Transverse colon (tissue), 4 donors: ENCODE measurements around the gene LMTK3. TPM values are rescaled to one million over a fixed set of nuclear protein-coding genes. Genes with fewer than 3 reads are reported as not detected.

Source experiments
- DNase-seq: peaks from one replicate; pipeline ENCODE4 v3.0.0-alpha.2; 2019
- H3K27ac ChIP-seq, 4 donors: fragments of 200-600 bp; sonication (generic); 2 replicates each; pipeline ENCODE4 v1.5.1; 2016 to 2018; ENCODE audit warnings: inconsistent platforms in 4 of 4
- H3K27me3 ChIP-seq: fragments of 200-600 bp; sonication (generic); 2 replicates; pipeline ENCODE4 v1.5.1; 2017; ENCODE audit warnings: inconsistent platforms
- H3K36me3 ChIP-seq, 4 donors: fragments of 200-600 bp; sonication (generic); 2 replicates each; pipeline ENCODE4 v1.5.1; 2017 to 2019; ENCODE audit warnings: inconsistent platforms in 4 of 4
- H3K4me1 ChIP-seq, 4 donors: fragments of 200-600 bp; sonication (generic); 2 replicates each; pipeline ENCODE4 v1.5.1; 2017 to 2020; ENCODE audit warnings: inconsistent platforms in 4 of 4
- H3K4me3 ChIP-seq, 4 donors: fragments of 200-600 bp; sonication (generic); 1 replicate in 1 of 4; 2 replicates in 3 of 4; pipeline versions ENCODE4 v1.5.1 to v1.6.1; 2017 to 2019; ENCODE audit warnings: inconsistent platforms in 4 of 4
- H3K9me3 ChIP-seq, 2 donors: fragments of 200-600 bp; sonication (generic); 2 replicates each; pipeline ENCODE4 v1.5.1; 2017 to 2019; ENCODE audit warnings: inconsistent platforms in 2 of 2
- CTCF ChIP-seq, 5 experiments: fragments of 200-600 bp in 3 of 5; fragments of 450-650 bp in 2 of 5; sonication (generic) in 3 of 5; IDR thresholded peaks; 1 replicate in 2 of 5; 2 replicates in 3 of 5; pipeline ENCODE4 v1.5.1; 2016 to 2017; ENCODE audit warnings: antibody characterized with exemption in 5 of 5, inconsistent platforms in 3 of 5, mild to moderate bottlenecking in 2 of 5, moderate library complexity in 1 of 5
- EP300 ChIP-seq: sonication (generic); formaldehyde crosslinking; IDR thresholded peaks from one replicate; pipeline ENCODE4 v1.6.1; 2017; ENCODE audit warnings: antibody characterized with exemption, low read depth
- POLR2A ChIP-seq: fragments of 450-650 bp; IDR thresholded peaks from one replicate; pipeline ENCODE4 v1.6.1; 2016; ENCODE audit warnings: antibody characterized with exemption, mild to moderate bottlenecking, moderate library complexity
- POLR2AphosphoS5 ChIP-seq, 3 donors: sonication (generic); formaldehyde crosslinking; IDR thresholded peaks; one replicate each; pipeline ENCODE4 v1.6.1; 2016; ENCODE audit warnings: antibody characterized with exemption in 3 of 3
- WGBS, 2 donors: methylation state at CpG; one replicate each; pipeline ENCODE4 v1.1.5; 2018; ENCODE audit warnings: low coverage in 1 of 2; 5-methylcytosine and 5-hydroxymethylcytosine counted together
- in situ Hi-C, 4 donors: fragments of 200-750 bp; cut with MboI; loops; one replicate each; pipeline versions ENCODE4 v1.15.0 to v1.15.1; 2017; ENCODE audit warnings: low sequenced_read_pairs in 3 of 4, low pct_ligation_motif_present in 1 of 4, low pct_unique_long_range_greater_than_20kb in 1 of 4
- intact Hi-C: fragments of 100-400 bp; cut with DNase I; formaldehyde crosslinking; loops from one replicate; pipeline ENCODE4 v1.15.1; 2023; ENCODE audit warnings: low total_unique reads
- total RNA-seq, 4 donors: library from RNA; depleted of rRNA; stranded (reverse); fragments of >200 nt; gene quantifications; one replicate each; pipeline ENCODE4 v1.1.0, GENCODE V29; 2016

The LMTK3 gene
- total RNA-seq, 4 donors from 2014 or later = 0.68 to 2.4 (median 1.1) TPM; not detected in 1

DNA sequence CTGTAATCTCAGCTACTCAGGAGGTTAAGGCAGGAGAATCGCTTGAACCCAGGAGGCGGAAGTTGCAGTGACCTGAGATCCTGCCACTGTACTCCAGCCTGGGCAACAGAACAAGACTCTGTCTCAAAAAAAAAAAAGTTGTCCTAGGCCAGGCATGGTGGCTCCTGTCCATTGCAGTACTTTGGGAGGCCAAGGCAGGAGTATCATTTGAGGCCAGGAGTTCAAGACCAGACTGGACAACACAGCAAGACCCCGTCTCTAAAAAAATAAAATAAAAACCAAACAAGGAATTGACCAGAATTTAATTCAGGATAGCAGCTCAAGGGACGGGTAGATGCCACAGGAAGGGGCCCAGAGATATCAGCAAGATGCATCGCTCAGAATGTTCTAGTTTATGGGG lies 45.2 kb upstream of the LMTK3 start:
- Histone ChIP-seq H3K4me3 (no peak overlapping the region), H3K4me1 (peaks cover 4 to 45% (median 18%) of the 10 kb centered on the region in 4 donors), H3K27ac (no peak overlapping the region), H3K9me3 (no peaks in the 10 kb centered on the region), H3K27me3 (peaks cover 3% of the 10 kb centered on the region), H3K36me3 (no peaks in the 10 kb centered on the region)
- in situ Hi-C loops (no loop called here), intact Hi-C loops (no loop called here)
- TF ChIP-seq POLR2A (no peak), POLR2AphosphoS5 (IDR thresholded peaks at IDR 0.05) (no peak), EP300 (no peak), CTCF (IDR thresholded peaks at IDR 0.05) (no peak)
- 91 to 96% methylated on average over 4 to 5 of the region's 5 CpGs for WGBS, 2 donors
- no peak for DNase-seq

- H3K4me3 ChIP-seq = no peak overlapping the region
- no peaks in the 10 kb centered on the region for H3K36me3 ChIP-seq
- TF ChIP-seq CTCF (IDR thresholded peaks at IDR 0.05) (no peak), POLR2A (no peak), POLR2AphosphoS5 (IDR thresholded peaks at IDR 0.05) (no peak), EP300 (no peak)
- WGBS, 2 donors = 33 to 48% methylated on average over 6 to 11 of the region's 11 CpGs
- DNase-seq = peak; percentile 61
- peaks cover 3% of the 10 kb centered on the region for H3K27me3 ChIP-seq
- in situ Hi-C loops (no loop called here), intact Hi-C loops (no loop called here)
- peak overlapping the region in 1 of 4 donors; percentile 8 for H3K27ac ChIP-seq
- peaks cover 4 to 52% (median 21%) of the 10 kb centered on the region in 4 donors for H3K4me1 ChIP-seq
- H3K9me3 ChIP-seq = no peaks in the 10 kb centered on the region
These were observed 44.5 kb upstream of the LMTK3 start for GRCh38 chr19:48556163-48556562.

GRCh38 chr19:48554385-48555091 lies 42.9 kb upstream of the LMTK3 start:
- Histone ChIP-seq H3K27ac (no peak overlapping the region), H3K4me3 (no peak overlapping the region), H3K4me1 (peaks cover 4 to 54% (median 21%) of the 10 kb centered on the region in 4 donors), H3K9me3 (no peaks in the 10 kb centered on the region), H3K36me3 (no peaks in the 10 kb centered on the region), H3K27me3 (peaks cover 3% of the 10 kb centered on the region)
- WGBS, 2 donors = 68 to 76% methylated on average over 5 to 16 of the region's 16 CpGs
- TF ChIP-seq POLR2A (no peak), CTCF (IDR thresholded peaks at IDR 0.05) (no peak), POLR2AphosphoS5 (IDR thresholded peaks at IDR 0.05) (no peak), EP300 (no peak)
- in situ Hi-C loops = no loop called here
- intact Hi-C loops = no loop called here
- DNase-seq = no peak

GRCh38 chr19:48553676-48554384 lies 42.2 kb upstream of the LMTK3 start:
- Histone ChIP-seq H3K27ac (no peak overlapping the region), H3K4me1 (peaks cover 4 to 50% (median 20%) of the 10 kb centered on the region in 4 donors), H3K36me3 (no peaks in the 10 kb centered on the region), H3K9me3 (no peaks in the 10 kb centered on the region), H3K27me3 (peaks cover 10% of the 10 kb centered on the region), H3K4me3 (no peak overlapping the region)
- DNase-seq = peak; percentile 50
- in situ Hi-C loops = no loop called here
- TF ChIP-seq POLR2AphosphoS5 (IDR thresholded peaks at IDR 0.05) (no peak), CTCF (IDR thresholded peaks at IDR 0.05) (no peak), POLR2A (no peak), EP300 (no peak)
- 12 to 32% methylated on average over 5 to 17 of the region's 18 CpGs for WGBS, 2 donors
- intact Hi-C loops = no loop called here
